Endothelial cell of umbilical vein (primary cell): ENCODE measurements around the gene SPAG6. TPM values are rescaled to one million over a fixed set of nuclear protein-coding genes. Genes with fewer than 3 reads are reported as not detected.

Source experiments
- BruUV-seq: library from RNA; stranded (reverse); fragments of 400-500 nt; replicated peaks from 2 replicates; lab custom pipeline; 2021; lab: Mats Ljungman, UMichigan
- CTCF ChIA-PET: fragments of 300-600, 350-600 bp; sonication (Branson Sonifier 250); formaldehyde crosslinking; loops from one replicate; lab custom pipeline; 2021; ENCODE audit warnings: antibody characterized with exemption, inconsistent platforms; lab: Charles Lee
- POLR2A ChIA-PET: fragments of 300-600, 350-600 bp; sonication (Branson Sonifier 250); formaldehyde crosslinking; loops from one replicate; lab custom pipeline; 2021; ENCODE audit warnings: antibody characterized with exemption, inconsistent platforms; lab: Charles Lee
- DNase-seq: peaks from one replicate; pipeline ENCODE4 v3.0.0-alpha.2; 2011; ENCODE audit warnings: low read depth, low spot score
- FAIRE-seq: peaks from 2 replicates; lab custom pipeline; 2011; peaks lifted over from hg19 to GRCh38; lab: Jason Lieb, UNC
- H2AFZ ChIP-seq: 2 replicates; pipeline ENCODE4 v1.6.0; 2012; ENCODE audit warnings: low read depth, low read length, control low read depth, inconsistent platforms
- H3K27ac ChIP-seq: 2 replicates; pipeline ENCODE4 v1.5.1; 2011; ENCODE audit warnings: low read depth, mild to moderate bottlenecking, control low read depth, low read length, moderate library complexity; ENCODE audit not compliant: insufficient read depth
- H3K27me3 ChIP-seq, 2 experiments: 2 replicates each; pipeline versions ENCODE4 v1.6.0 to v1.6.1; 2011; ENCODE audit warnings: low read length in 2 of 2, mixed read lengths in 1 of 2; ENCODE audit not compliant: control insufficient read depth in 2 of 2, insufficient read depth in 2 of 2
- H3K36me3 ChIP-seq, 2 experiments: 2 replicates in 1 of 2; 3 replicates in 1 of 2; pipeline ENCODE4 v1.5.1; 2011; ENCODE audit warnings: low read length in 2 of 2, mild to moderate bottlenecking in 1 of 2, moderate library complexity in 1 of 2; ENCODE audit not compliant: control insufficient read depth in 2 of 2, insufficient read depth in 2 of 2; ENCODE audit errors: extremely low read depth in 1 of 2
- H3K4me1 ChIP-seq: 3 replicates; pipeline ENCODE4 v1.5.1; 2011; ENCODE audit warnings: mild to moderate bottlenecking, low read length; ENCODE audit not compliant: control insufficient read depth, insufficient read depth; ENCODE audit errors: extremely low read depth
- H3K4me2 ChIP-seq: 2 replicates; pipeline ENCODE4 v1.6.1; 2011; ENCODE audit warnings: low read length, control low read depth, mixed read lengths; ENCODE audit not compliant: insufficient read depth
- H3K4me3 ChIP-seq, 3 experiments: fragments of 200-600 bp in 1 of 3; sonication (generic), shearing (Covaris generic) in 1 of 3; replicated peaks in 1 of 3; 2 replicates each; pipeline ENCODE4 v1.5.1; 2011 to 2016; ENCODE audit warnings: control low read depth in 3 of 3, low read length in 3 of 3, mild to moderate bottlenecking in 2 of 3, inconsistent platforms in 1 of 3, low read depth in 1 of 3, moderate library complexity in 1 of 3; ENCODE audit not compliant: insufficient read depth in 1 of 3
- H3K79me2 ChIP-seq: 2 replicates; pipeline ENCODE4 v1.6.0; 2012; ENCODE audit warnings: low read length, inconsistent platforms; ENCODE audit not compliant: control insufficient read depth, insufficient read depth
- H3K9ac ChIP-seq: replicated peaks from 2 replicates; pipeline ENCODE3; 2011; ENCODE audit warnings: low read length, control low read depth; ENCODE audit not compliant: insufficient read depth; ENCODE audit errors: extremely low read depth
- H3K9me1 ChIP-seq: replicated peaks from 3 replicates; pipeline ENCODE4 v1.6.0; 2011; ENCODE audit warnings: mild to moderate bottlenecking, low read length; ENCODE audit not compliant: control insufficient read depth, insufficient read depth; ENCODE audit errors: extremely low read depth
- H3K9me3 ChIP-seq: replicated peaks from 2 replicates; pipeline ENCODE4 v1.5.1; 2012; ENCODE audit warnings: low read length, inconsistent platforms; ENCODE audit not compliant: control insufficient read depth, insufficient read depth
- H4K20me1 ChIP-seq: replicated peaks from 2 replicates; pipeline ENCODE3; 2011; ENCODE audit warnings: mild to moderate bottlenecking, low read length; ENCODE audit not compliant: control insufficient read depth, insufficient read depth; ENCODE audit errors: extremely low read depth
- CTCF ChIP-seq, 2 donors: IDR thresholded peaks; 1 replicate in 1 of 2; 2 replicates in 1 of 2; pipeline ENCODE4 v1.5.1; 2011; ENCODE audit warnings: low read length in 2 of 2, mild to moderate bottlenecking in 2 of 2, moderate library complexity in 2 of 2, control low read depth in 1 of 2, inconsistent platforms in 1 of 2, low read depth in 1 of 2; ENCODE audit not compliant: insufficient read depth in 1 of 2; ENCODE audit errors: extremely low read depth in 1 of 2
- EZH2 ChIP-seq: IDR thresholded peaks from 2 replicates; pipeline ENCODE4 v1.6.1; 2012; ENCODE audit warnings: borderline replicate concordance, low read depth, mild to moderate bottlenecking, moderate library complexity, low read length, inconsistent platforms; ENCODE audit not compliant: severe bottlenecking
- FOS ChIP-seq: IDR thresholded peaks from 2 replicates; pipeline ENCODE4 v1.6.1; 2011; ENCODE audit warnings: mild to moderate bottlenecking, low read length, moderate library complexity, borderline replicate concordance; ENCODE audit not compliant: insufficient read depth
- GATA2 ChIP-seq: IDR thresholded peaks from 2 replicates; pipeline ENCODE4 v1.7.0; 2011; ENCODE audit warnings: low read depth, mild to moderate bottlenecking, moderate library complexity, mixed read lengths, low read length; ENCODE audit not compliant: insufficient read length, insufficient read depth
- JUN ChIP-seq: IDR thresholded peaks from 2 replicates; pipeline ENCODE4 v1.6.1; 2011; ENCODE audit warnings: borderline replicate concordance, low read depth; ENCODE audit not compliant: insufficient read length, insufficient read depth
- MYC ChIP-seq: IDR thresholded peaks from one replicate; pipeline ENCODE4 v1.6.1; 2011; ENCODE audit warnings: mild to moderate bottlenecking, low read depth, low read length
- POLR2A ChIP-seq: IDR thresholded peaks from 2 replicates; pipeline ENCODE4 v1.6.1; 2012; ENCODE audit warnings: low read depth, mild to moderate bottlenecking, control low read depth, low read length
- POLR2AphosphoS5 ChIP-seq: IDR thresholded peaks from 2 replicates; pipeline ENCODE4 v1.6.1; 2012; ENCODE audit warnings: low read depth, mild to moderate bottlenecking, control low read depth, low read length, moderate library complexity; ENCODE audit not compliant: insufficient read depth
- dilution Hi-C: fragments of 300-500 bp; cut with MboI; formaldehyde crosslinking; loops from one replicate; pipeline ENCODE4 v1.15.0; 2019; ENCODE audit warnings: low sequenced_read_pairs; ENCODE audit not compliant: extremely low pct_ligation_motif_present
- intact Hi-C: fragments of 100-400 bp; cut with micrococcal nuclease; formaldehyde crosslinking; loops from one replicate; pipeline ENCODE4 v1.10.0; 2022
- polyA plus RNA-seq, 4 experiments: library from polyadenylated mRNA; depleted of rRNA in 3 of 4; stranded (reverse) in 3 of 4; unstranded in 1 of 4; fragments of >200 nt; gene quantifications; 2 replicates each; pipeline versions ENCODE4 v1.2.1 to v1.2.3, GENCODE V29; 2011 to 2012; ENCODE audit warnings: missing spikeins in 1 of 4
- total RNA-seq: library from RNA; stranded (reverse); gene quantifications from 2 replicates; pipeline ENCODE4 v1.2.3, GENCODE V29; 2021
- TF ChIP-seq, protein P1 (sequence below): IDR thresholded peaks from 2 replicates; pipeline ENCODE4 v1.6.1; 2011; ENCODE audit not compliant: insufficient read depth, insufficient read length

The SPAG6 gene
- total and polyA plus RNA-seq, 2 donors (not counting 3 experiments of a cell fraction or from before 2014, with no cell fraction given), result not detected

- intact Hi-C loops, result no loop called here
- Histone ChIP-seq H3K9me1 (no peaks in the 10 kb centered on the region), H3K4me3 (no peak overlapping the region), H3K9ac (no peak overlapping the region), H2AFZ (no peak overlapping the region), H3K36me3 (no peaks in the 10 kb centered on the region), H3K79me2 (no peaks in the 10 kb centered on the region), H3K27me3 (peaks cover 3 to 6% of the 10 kb centered on the region in 2 experiments), H3K27ac (no peak overlapping the region), H3K4me1 (no peaks in the 10 kb centered on the region), H4K20me1 (no peaks in the 10 kb centered on the region), H3K4me2 (no peak overlapping the region), H3K9me3 (no peaks in the 10 kb centered on the region)
- DNase-seq, result no peak
- ChIA-PET POLR2A (interaction anchor here (1.3 kb wide), 1 partner anchor 18 kb away, joined by 4 read pairs; no protein-coding TSS in a partner anchor), CTCF (interaction anchor here (1.1 kb wide), 1 partner anchor 33 kb away, joined by 3 read pairs; no protein-coding TSS in a partner anchor)
- dilution Hi-C loops, result no loop called here
- TF ChIP-seq POLR2A, result no peak
- TF ChIP-seq MYC, result no peak
- no peak for TF ChIP-seq GATA2
- no TSS peak for BruUV-seq
- FAIRE-seq, result no peak
Measured at GRCh38 chr10:22454634-22455033, 109.3 kb downstream of the SPAG6 start.

DNA sequence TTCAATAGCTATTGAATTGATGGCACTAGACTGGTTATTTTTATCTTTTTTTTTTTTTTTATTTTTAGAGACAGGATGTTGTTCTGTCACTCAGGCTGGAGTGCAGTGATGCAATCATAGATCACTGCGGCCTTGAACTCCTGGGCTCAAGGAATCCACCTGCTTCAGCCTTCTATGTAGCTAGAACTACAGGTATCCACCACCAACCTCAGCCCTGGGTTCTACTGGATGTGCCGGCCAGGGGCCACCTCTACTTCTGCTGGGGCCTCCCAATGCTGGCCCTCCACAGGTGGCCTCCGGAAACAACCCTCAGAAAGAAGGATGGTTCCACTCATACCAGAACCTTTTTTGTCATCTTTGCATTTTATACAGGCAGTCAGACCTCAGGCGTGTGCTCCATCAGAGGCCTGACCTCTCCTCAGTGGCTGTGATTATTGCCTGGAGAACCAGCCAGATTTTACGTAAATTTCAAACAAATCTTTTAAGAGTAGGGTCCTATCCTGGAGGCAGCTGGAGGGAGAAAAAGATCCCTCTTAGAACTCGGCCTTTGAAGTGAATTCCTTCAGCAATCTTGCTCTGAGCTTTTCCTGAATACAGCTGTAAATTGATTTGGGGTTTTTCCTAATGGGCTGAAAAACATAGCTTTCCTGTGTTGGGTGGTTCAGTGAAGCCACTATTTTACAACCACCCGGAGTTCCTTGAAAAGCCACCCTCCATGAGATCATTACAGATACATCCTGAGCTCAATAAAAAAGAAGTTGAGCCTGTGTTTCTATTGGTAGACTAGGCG lies 110.0 kb downstream of the SPAG6 start:
- dilution Hi-C loops, result no loop called here
- Histone ChIP-seq H3K9me1 (no peaks in the 10 kb centered on the region), H3K9ac (no peak overlapping the region), H3K9me3 (no peaks in the 10 kb centered on the region), H3K4me2 (no peak overlapping the region), H3K27ac (no peak overlapping the region), H3K79me2 (no peaks in the 10 kb centered on the region), H4K20me1 (no peaks in the 10 kb centered on the region), H3K4me1 (no peaks in the 10 kb centered on the region), H3K4me3 (no peak overlapping the region), H3K36me3 (no peaks in the 10 kb centered on the region), H3K27me3 (peaks cover 3 to 5% of the 10 kb centered on the region in 2 experiments), H2AFZ (no peak overlapping the region)
- no peak for TF ChIP-seq CTCF (IDR thresholded peaks at IDR 0.05; ENCODE audit: extremely low read depth in 1 of 2, insufficient read depth in 1 of 2, low read depth in 1 of 2, low read length in 2 of 2)
- TF ChIP-seq FOS, result no peak
- no peak for TF ChIP-seq GATA2
- TF ChIP-seq, protein P1, sequence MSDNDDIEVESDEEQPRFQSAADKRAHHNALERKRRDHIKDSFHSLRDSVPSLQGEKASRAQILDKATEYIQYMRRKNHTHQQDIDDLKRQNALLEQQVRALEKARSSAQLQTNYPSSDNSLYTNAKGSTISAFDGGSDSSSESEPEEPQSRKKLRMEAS, result no peak
- no peak for TF ChIP-seq POLR2A
- TF ChIP-seq EZH2, result no peak
- TF ChIP-seq JUN, result no peak
- TF ChIP-seq MYC, result no peak
- no peak for TF ChIP-seq POLR2AphosphoS5
- ChIA-PET CTCF (interaction anchor here (1.1 kb wide), 1 partner anchor 32 kb away, joined by 3 read pairs; no protein-coding TSS in a partner anchor), POLR2A (interaction anchor here (1.3 kb wide), 1 partner anchor 18 kb away, joined by 4 read pairs; no protein-coding TSS in a partner anchor)
- FAIRE-seq, result no peak
- no peak for DNase-seq
- no TSS peak for BruUV-seq
- intact Hi-C loops, result no loop called here
